ENCODE measurements around the gene SIAH2. TPM values are rescaled to one million over a fixed set of nuclear protein-coding genes. Genes with fewer than 3 reads are reported as not detected.
A peak's percentile ranks its signal among the peaks of the same experiment; 100 is the strongest.

The SIAH2 gene
- total RNA-seq, 2 experiments from 2014 or later, result 22.2 to 29.1 TPM

- H2AFZ ChIP-seq (ENCODE audit: low read length), result no peak overlapping the region
- no peaks in the 10 kb centered on the region for H3K79me2 ChIP-seq (ENCODE audit: insufficient read depth, low read depth, low read length)
- POLR2A ChIA-PET, result interaction anchor here (0.5 to 1.7 kb wide), 5 partner anchors 24 to 544 kb away, joined by 3 read pairs; no protein-coding TSS in a partner anchor
- H4K20me1 ChIP-seq (ENCODE audit: insufficient read depth, low read length), result no peaks in the 10 kb centered on the region
- 0 out of 2 replicates have a peak overlapping the region, but pooled peaks have one; percentile 1 for H3K4me2 ChIP-seq (ENCODE audit: low read length)
- no peak overlapping the region for H3K4me3 ChIP-seq (ENCODE audit: low read depth, low read length, poor library complexity, severe bottlenecking)
- no peaks in the 10 kb centered on the region for H3K36me3 ChIP-seq (ENCODE audit: insufficient read depth, low read length)
- TF ChIP-seq EZH2phosphoT487 (IDR thresholded peaks at IDR 0.05; ENCODE audit: borderline replicate concordance, low read depth, low read length) (no peak), CTCF (conservative IDR thresholded peaks at IDR 0.05; ENCODE audit: low read length) (peak; percentile 95)
- no peaks in the 10 kb centered on the region for H3K9me3 ChIP-seq (ENCODE audit: low read length)
- no peaks in the 10 kb centered on the region for H3K9me2 ChIP-seq (ENCODE audit: insufficient read depth, low read length)
- H3K27ac ChIP-seq (ENCODE audit: low read depth, low read length, poor library complexity, severe bottlenecking), result no peak overlapping the region
- no TSS peak for BruUV-seq (replicated peaks)
- peaks cover 11% of the 10 kb centered on the region for H3K4me1 ChIP-seq (ENCODE audit: insufficient read depth, low read length, poor library complexity, severe bottlenecking)
- CTCF ChIA-PET (ENCODE audit: unreplicated experiment), result interaction anchor here (0.6 to 1.4 kb wide), 4 partner anchors 18 to 143 kb away, joined by 3 to 5 read pairs (median 4); partner anchors contain the start of gene ERICH6
- peak; percentile 76 for DNase-seq (ENCODE audit: low spot score)
- intact Hi-C loops (cut with micrococcal nuclease; ENCODE audit: unreplicated experiment), result loop anchor here (1.0 to 10.0 kb wide), 7 partner anchors 41 to 425 kb away; partner anchors contain the start of genes MED12L and SIAH2
These were observed 41.5 kb downstream of the SIAH2 start for GRCh38 chr3:150721285-150722130.

GRCh38 chr3:150720444-150720843 is 42.5 kb downstream of the SIAH2 start:
- TF ChIP-seq EZH2phosphoT487 (IDR thresholded peaks at IDR 0.05; ENCODE audit: borderline replicate concordance, low read depth, low read length) (no peak), CTCF (conservative IDR thresholded peaks at IDR 0.05; ENCODE audit: low read length) (no peak)
- Histone ChIP-seq H2AFZ (ENCODE audit: low read length) (no peak overlapping the region), H3K4me2 (ENCODE audit: low read length) (no peak overlapping the region), H3K36me3 (ENCODE audit: insufficient read depth, low read length) (no peaks in the 10 kb centered on the region), H3K4me3 (ENCODE audit: low read depth, low read length, poor library complexity, severe bottlenecking) (no peak overlapping the region), H4K20me1 (ENCODE audit: insufficient read depth, low read length) (no peaks in the 10 kb centered on the region), H3K9me3 (ENCODE audit: low read length) (no peaks in the 10 kb centered on the region), H3K79me2 (ENCODE audit: insufficient read depth, low read depth, low read length) (no peaks in the 10 kb centered on the region), H3K9me2 (ENCODE audit: insufficient read depth, low read length) (no peaks in the 10 kb centered on the region), H3K4me1 (ENCODE audit: insufficient read depth, low read length, poor library complexity, severe bottlenecking) (peaks cover 11% of the 10 kb centered on the region), H3K27ac (ENCODE audit: low read depth, low read length, poor library complexity, severe bottlenecking) (no peak overlapping the region)
- ChIA-PET CTCF (ENCODE audit: unreplicated experiment) (no interaction called here), POLR2A (no interaction called here)
- no TSS peak for BruUV-seq (replicated peaks)
- intact Hi-C loops (cut with micrococcal nuclease; ENCODE audit: unreplicated experiment), result loop anchor here (2.0 to 10.0 kb wide), 4 partner anchors 42 to 367 kb away; partner anchors contain the start of genes MED12L and SIAH2
- DNase-seq (ENCODE audit: low spot score), result no peak

GRCh38 chr3:150710097-150710496 is 52.9 kb downstream of the SIAH2 start:
- no peaks in the 10 kb centered on the region for H3K79me2 ChIP-seq (ENCODE audit: insufficient read depth, low read depth, low read length)
- ChIA-PET CTCF (ENCODE audit: unreplicated experiment) (no interaction called here), POLR2A (interaction anchor here (0.6 kb wide), 1 partner anchor 111 kb away, joined by 3 read pairs; no protein-coding TSS in a partner anchor)
- H4K20me1 ChIP-seq (ENCODE audit: insufficient read depth, low read length), result no peaks in the 10 kb centered on the region
- no peak overlapping the region for H3K4me3 ChIP-seq (ENCODE audit: low read depth, low read length, poor library complexity, severe bottlenecking)
- DNase-seq (ENCODE audit: low spot score), result no peak
- no TSS peak for BruUV-seq (replicated peaks)
- TF ChIP-seq CTCF (conservative IDR thresholded peaks at IDR 0.05; ENCODE audit: low read length) (no peak), EZH2phosphoT487 (IDR thresholded peaks at IDR 0.05; ENCODE audit: borderline replicate concordance, low read depth, low read length) (no peak)
- intact Hi-C loops (cut with micrococcal nuclease; ENCODE audit: unreplicated experiment), result no loop called here
- no peaks in the 10 kb centered on the region for H3K36me3 ChIP-seq (ENCODE audit: insufficient read depth, low read length)
- H3K9me2 ChIP-seq (ENCODE audit: insufficient read depth, low read length), result no peaks in the 10 kb centered on the region
- peaks cover 4% of the 10 kb centered on the region; the same call in 1 of the 2 replicates for H3K9me3 ChIP-seq (ENCODE audit: low read length)
- no peak overlapping the region for H3K4me2 ChIP-seq (ENCODE audit: low read length)
- no peak overlapping the region for H2AFZ ChIP-seq (ENCODE audit: low read length)
- no peaks in the 10 kb centered on the region for H3K4me1 ChIP-seq (ENCODE audit: insufficient read depth, low read length, poor library complexity, severe bottlenecking)
- no peak overlapping the region for H3K27ac ChIP-seq (ENCODE audit: low read depth, low read length, poor library complexity, severe bottlenecking)

Measured in OCI-LY7 (cell line).